GM12878 (cell line): ENCODE data around the gene ZNF841. TPM values are rescaled to one million over a fixed set of nuclear protein-coding genes. Genes with fewer than 3 reads are reported as not detected.

Experiments
- ATAC-seq: fragments of 200-7000 bp; cut with Tn5 transposase; 3 replicates; pipeline ENCODE4 v1.9.1; 2020; ENCODE audit warnings: mild to moderate bottlenecking, moderate library complexity
- BruUV-seq: library from RNA; stranded (reverse); fragments of 400-500 nt; replicated peaks from 2 replicates; lab custom pipeline; 2021; lab: Mats Ljungman, UMichigan
- CTCF ChIA-PET: fragments of 300-600 bp; sonication (Branson Sonifier 250); formaldehyde crosslinking; extraction: SDS; loops from one replicate; lab custom pipeline; 2021; ENCODE audit warnings: inconsistent platforms; lab: Yijun Ruan, JAX
- POLR2A ChIA-PET: fragments of 350-600 bp; formaldehyde crosslinking; extraction: SDS; loops from one replicate; lab custom pipeline; 2021; ENCODE audit warnings: inconsistent platforms; lab: Charles Lee
- RAD21 ChIA-PET: fragments of 300-600 bp; sonication (Branson Sonifier 250); formaldehyde crosslinking; loops from one replicate; lab custom pipeline; 2023; ENCODE audit warnings: antibody characterized with exemption; ENCODE audit not compliant: unreplicated experiment; lab: Charles Lee
- SMC1A ChIA-PET: fragments of 300-600 bp; sonication (Branson Sonifier 250); formaldehyde crosslinking; loops from one replicate; lab custom pipeline; 2023; ENCODE audit not compliant: unreplicated experiment, uncharacterized antibody; lab: Charles Lee
- DNase-seq: peaks from one replicate; pipeline ENCODE4 v3.0.0-alpha.2; 2011; ENCODE audit warnings: low read depth, low spot score
- FAIRE-seq: peaks from 3 replicates; lab custom pipeline; 2011; peaks lifted over from hg19 to GRCh38; lab: Jason Lieb, UNC
- H2AFZ ChIP-seq: 2 replicates; pipeline ENCODE4 v1.6.0; 2011; ENCODE audit warnings: low read depth, low read length, control low read depth; ENCODE audit not compliant: control insufficient read depth
- H3K27ac ChIP-seq: 2 replicates; pipeline ENCODE4 v1.5.1; 2011; ENCODE audit warnings: control low read depth; ENCODE audit not compliant: control insufficient read depth, insufficient read depth
- H3K27me3 ChIP-seq, 2 experiments: replicated peaks in 1 of 2; 2 replicates each; pipeline versions ENCODE4 v1.6.0 to v1.6.1; 2011; ENCODE audit warnings: low read length in 1 of 2; ENCODE audit not compliant: control insufficient read depth in 2 of 2, insufficient read depth in 2 of 2
- H3K36me3 ChIP-seq, 2 experiments: 2 replicates each; pipeline ENCODE4 v1.5.1; 2011; ENCODE audit warnings: low read length in 1 of 2; ENCODE audit not compliant: control insufficient read depth in 2 of 2, insufficient read depth in 2 of 2
- H3K4me1 ChIP-seq: 2 replicates; pipeline ENCODE4 v1.6.1; 2011; ENCODE audit warnings: mild to moderate bottlenecking, low read length, moderate library complexity, mixed read lengths; ENCODE audit not compliant: control insufficient read depth, insufficient read depth
- H3K4me2 ChIP-seq: 2 replicates; pipeline ENCODE4 v1.6.0; 2011; ENCODE audit warnings: control low read depth; ENCODE audit not compliant: control insufficient read depth, insufficient read depth
- H3K4me3 ChIP-seq: fragments of 200-600 bp; sonication (generic); 2 replicates; pipeline ENCODE4 v1.5.1; 2016
- H3K79me2 ChIP-seq: 2 replicates; pipeline ENCODE4 v1.6.0; 2011; ENCODE audit warnings: low read length; ENCODE audit not compliant: control insufficient read depth, insufficient read depth
- H3K9ac ChIP-seq: 2 replicates; pipeline ENCODE4 v1.8.0; 2011; ENCODE audit warnings: low read length, control low read depth, mixed read lengths; ENCODE audit not compliant: control insufficient read depth, insufficient read depth
- H3K9me3 ChIP-seq: replicated peaks from 3 replicates; pipeline ENCODE4 v1.5.1; 2011; ENCODE audit warnings: mild to moderate bottlenecking, low read length; ENCODE audit not compliant: control insufficient read depth, insufficient read depth
- H4K20me1 ChIP-seq: 2 replicates; pipeline ENCODE4 v1.6.0; 2011; ENCODE audit not compliant: control insufficient read depth, insufficient read depth
- CBX5 ChIP-seq: sonication (generic); IDR thresholded peaks from 2 replicates; pipeline ENCODE4 v1.6.1; 2016; ENCODE audit warnings: low read depth, moderate library complexity, mild to moderate bottlenecking, inconsistent platforms
- NR2F1 ChIP-seq: fragments of 450-650 bp; conservative IDR thresholded peaks from 2 replicates; pipeline ENCODE4 v1.6.1; 2017; ENCODE audit warnings: mild to moderate bottlenecking
- TCF7 ChIP-seq: IDR thresholded peaks from 2 replicates; pipeline ENCODE4 v1.6.1; 2014; ENCODE audit warnings: antibody characterized with exemption, borderline replicate concordance
- ZNF274 ChIP-seq: IDR thresholded peaks from one replicate; pipeline ENCODE4 v1.8.0; 2011; ENCODE audit not compliant: insufficient read length, insufficient read depth
- WGBS: methylation state at CpG from one replicate; pipeline ENCODE4 v1.1.6; 2016; ENCODE audit warnings: low lambda C conversion rate; ENCODE audit not compliant: insufficient replicate concordance, insufficient coverage; ENCODE audit errors: missing lambda C conversion rate; 5-methylcytosine and 5-hydroxymethylcytosine counted together
- in situ Hi-C: fragments of 300-500 bp; cut with MboI; formaldehyde crosslinking; loops from 9 replicates; pipeline ENCODE4 v1.14.3; 2018; ENCODE audit warnings: mixed read lengths
- intact Hi-C: fragments of 100-400 bp; cut with micrococcal nuclease; formaldehyde crosslinking; loops from one replicate; pipeline ENCODE4 v1.14.2; 2022; ENCODE audit not compliant: unreplicated experiment
- polyA plus RNA-seq, 11 experiments: library from polyadenylated mRNA; depleted of rRNA in 4 of 11; unstranded in 6 of 11; stranded (reverse) in 5 of 11; fragments of >200 nt; fragmentation: Nextera tagmentation in 4 of 11; fragmentation: Illumina TruSeq in 1 of 11; extraction: Ambion mirVana in 4 of 11; extraction: Trizol in 1 of 11; gene quantifications; 1 replicate in 1 of 11; 2 replicates in 10 of 11; pipeline versions ENCODE4 v1.2.1 to v1.2.3, GENCODE V29; 2011 to 2016; ENCODE audit warnings: inconsistent platforms in 2 of 11, missing spikeins in 2 of 11, low read depth in 1 of 11
- total RNA-seq, 4 experiments: library from RNA; depleted of rRNA in 3 of 4; stranded (reverse); fragments of >200 nt in 3 of 4; fragmentation: Illumina TruSeq in 1 of 4; extraction: Trizol in 1 of 4; gene quantifications; 2 replicates each; pipeline versions ENCODE4 v1.2.1 to v1.2.3, GENCODE V29; 2013 to 2021
- TF ChIP-seq, protein P1 (sequence below): fragments of 450-650 bp; IDR thresholded peaks from 2 replicates; pipeline ENCODE4 v1.6.1; 2017; ENCODE audit warnings: low read depth, mild to moderate bottlenecking, moderate library complexity
- TF ChIP-seq, protein P2 (sequence below): fragments of 450-650 bp; IDR thresholded peaks from 2 replicates; pipeline ENCODE4 v1.6.1; 2017; ENCODE audit warnings: mild to moderate bottlenecking, low read depth, inconsistent platforms; ENCODE audit not compliant: poor library complexity, severe bottlenecking
- TF ChIP-seq, protein P3 (sequence below): fragments of 450-650 bp; formaldehyde crosslinking; IDR thresholded peaks from 2 replicates; pipeline ENCODE4 v1.4.0; 2022; ENCODE audit warnings: mild to moderate bottlenecking, moderate library complexity

The ZNF841 gene
- total and polyA plus RNA-seq, 10 of the 15 experiments (the other 5 are each of a cell fraction or from before 2014, with no cell fraction given): 1.4 to 15.0 (median 8.2) TPM

DNA sequence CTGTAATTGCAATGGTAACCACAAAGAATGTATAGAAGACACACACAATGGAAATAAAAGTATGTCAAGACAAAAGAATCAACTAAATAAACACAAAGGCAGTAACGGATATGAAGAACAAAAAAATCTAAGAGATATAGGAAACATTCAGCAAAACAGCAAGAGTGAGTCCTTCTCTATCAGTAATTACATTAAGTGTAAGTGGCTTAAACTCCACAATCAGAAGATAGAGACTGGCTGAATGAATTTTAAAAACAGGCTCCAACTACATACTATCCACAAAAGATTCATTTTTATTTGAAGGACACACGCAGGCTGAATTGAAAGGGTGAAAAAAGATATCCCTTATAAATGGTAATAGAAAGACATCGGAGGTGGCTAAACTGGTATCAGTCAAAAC lies 24.7 kb upstream of the ZNF841 start (continued):
- TF ChIP-seq, protein P1, sequence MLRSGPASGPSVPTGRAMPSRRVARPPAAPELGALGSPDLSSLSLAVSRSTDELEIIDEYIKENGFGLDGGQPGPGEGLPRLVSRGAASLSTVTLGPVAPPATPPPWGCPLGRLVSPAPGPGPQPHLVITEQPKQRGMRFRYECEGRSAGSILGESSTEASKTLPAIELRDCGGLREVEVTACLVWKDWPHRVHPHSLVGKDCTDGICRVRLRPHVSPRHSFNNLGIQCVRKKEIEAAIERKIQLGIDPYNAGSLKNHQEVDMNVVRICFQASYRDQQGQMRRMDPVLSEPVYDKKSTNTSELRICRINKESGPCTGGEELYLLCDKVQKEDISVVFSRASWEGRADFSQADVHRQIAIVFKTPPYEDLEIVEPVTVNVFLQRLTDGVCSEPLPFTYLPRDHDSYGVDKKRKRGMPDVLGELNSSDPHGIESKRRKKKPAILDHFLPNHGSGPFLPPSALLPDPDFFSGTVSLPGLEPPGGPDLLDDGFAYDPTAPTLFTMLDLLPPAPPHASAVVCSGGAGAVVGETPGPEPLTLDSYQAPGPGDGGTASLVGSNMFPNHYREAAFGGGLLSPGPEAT: no peak
- TF ChIP-seq, protein P2, sequence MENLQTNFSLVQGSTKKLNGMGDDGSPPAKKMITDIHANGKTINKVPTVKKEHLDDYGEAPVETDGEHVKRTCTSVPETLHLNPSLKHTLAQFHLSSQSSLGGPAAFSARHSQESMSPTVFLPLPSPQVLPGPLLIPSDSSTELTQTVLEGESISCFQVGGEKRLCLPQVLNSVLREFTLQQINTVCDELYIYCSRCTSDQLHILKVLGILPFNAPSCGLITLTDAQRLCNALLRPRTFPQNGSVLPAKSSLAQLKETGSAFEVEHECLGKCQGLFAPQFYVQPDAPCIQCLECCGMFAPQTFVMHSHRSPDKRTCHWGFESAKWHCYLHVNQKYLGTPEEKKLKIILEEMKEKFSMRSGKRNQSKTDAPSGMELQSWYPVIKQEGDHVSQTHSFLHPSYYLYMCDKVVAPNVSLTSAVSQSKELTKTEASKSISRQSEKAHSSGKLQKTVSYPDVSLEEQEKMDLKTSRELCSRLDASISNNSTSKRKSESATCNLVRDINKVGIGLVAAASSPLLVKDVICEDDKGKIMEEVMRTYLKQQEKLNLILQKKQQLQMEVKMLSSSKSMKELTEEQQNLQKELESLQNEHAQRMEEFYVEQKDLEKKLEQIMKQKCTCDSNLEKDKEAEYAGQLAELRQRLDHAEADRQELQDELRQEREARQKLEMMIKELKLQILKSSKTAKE: no peak
- TF ChIP-seq, protein P3, sequence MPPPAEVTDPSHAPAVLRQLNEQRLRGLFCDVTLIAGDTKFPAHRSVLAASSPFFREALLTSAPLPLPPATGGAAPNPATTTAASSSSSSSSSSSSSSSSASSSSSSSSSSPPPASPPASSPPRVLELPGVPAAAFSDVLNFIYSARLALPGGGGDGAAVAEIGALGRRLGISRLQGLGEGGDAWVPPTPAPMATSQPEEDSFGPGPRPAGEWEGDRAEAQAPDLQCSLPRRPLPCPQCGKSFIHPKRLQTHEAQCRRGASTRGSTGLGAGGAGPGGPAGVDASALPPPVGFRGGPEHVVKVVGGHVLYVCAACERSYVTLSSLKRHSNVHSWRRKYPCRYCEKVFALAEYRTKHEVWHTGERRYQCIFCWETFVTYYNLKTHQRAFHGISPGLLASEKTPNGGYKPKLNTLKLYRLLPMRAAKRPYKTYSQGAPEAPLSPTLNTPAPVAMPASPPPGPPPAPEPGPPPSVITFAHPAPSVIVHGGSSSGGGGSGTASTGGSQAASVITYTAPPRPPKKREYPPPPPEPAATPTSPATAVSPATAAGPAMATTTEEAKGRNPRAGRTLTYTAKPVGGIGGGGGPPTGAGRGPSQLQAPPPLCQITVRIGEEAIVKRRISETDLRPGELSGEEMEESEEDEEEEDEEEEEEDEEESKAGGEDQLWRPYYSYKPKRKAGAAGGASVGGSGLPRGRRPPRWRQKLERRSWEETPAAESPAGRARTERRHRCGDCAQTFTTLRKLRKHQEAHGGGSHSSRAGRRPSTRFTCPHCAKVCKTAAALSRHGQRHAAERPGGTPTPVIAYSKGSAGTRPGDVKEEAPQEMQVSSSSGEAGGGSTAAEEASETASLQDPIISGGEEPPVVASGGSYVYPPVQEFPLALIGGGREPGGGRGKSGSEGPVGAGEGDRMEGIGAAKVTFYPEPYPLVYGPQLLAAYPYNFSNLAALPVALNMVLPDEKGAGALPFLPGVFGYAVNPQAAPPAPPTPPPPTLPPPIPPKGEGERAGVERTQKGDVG: no peak
- no peak for TF ChIP-seq TCF7

DNA sequence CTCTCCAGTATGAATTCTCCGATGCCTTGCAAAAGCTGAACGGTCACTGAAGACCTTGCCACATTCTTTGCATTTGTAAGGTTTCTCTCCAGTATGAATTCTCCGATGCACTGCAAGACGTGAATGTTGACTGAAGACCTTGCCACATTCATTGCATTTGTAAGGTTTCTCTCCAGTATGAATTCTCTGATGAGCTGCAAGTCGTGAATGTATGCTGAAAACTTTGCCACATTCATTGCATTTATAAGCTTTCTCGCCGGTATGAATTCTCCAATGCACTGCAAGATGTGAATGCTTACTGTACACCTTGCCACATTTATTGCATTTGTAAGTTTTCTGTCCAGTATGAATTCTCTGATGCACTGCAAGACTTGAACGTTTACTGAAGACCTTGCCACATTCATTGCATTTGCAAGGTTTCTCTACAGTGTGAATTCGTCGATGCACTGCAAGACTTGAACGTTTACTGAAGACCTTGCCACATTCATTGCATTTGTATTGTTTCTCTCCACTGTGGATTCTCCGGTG lies 20.0 kb upstream of the ZNF841 start:
- Histone ChIP-seq H3K4me2 (no peak overlapping the region), H3K9ac (no peak overlapping the region), H3K27me3 (no peaks in the 10 kb centered on the region), H3K9me3 (peaks cover 61% of the 10 kb centered on the region), H3K4me1 (no peaks in the 10 kb centered on the region), H3K36me3 (peaks cover 2 to 7% of the 10 kb centered on the region in 2 experiments), H3K4me3 (no peak overlapping the region), H3K79me2 (no peaks in the 10 kb centered on the region), H2AFZ (no peak overlapping the region), H4K20me1 (no peaks in the 10 kb centered on the region), H3K27ac (no peak overlapping the region)
- intact Hi-C loops: no loop called here
- in situ Hi-C loops: no loop called here
- CTCF ChIA-PET: no interaction called here
- RAD21 ChIA-PET: no interaction called here
- peak; percentile 96 for TF ChIP-seq ZNF274
- TF ChIP-seq NR2F1: no peak
- peak; percentile 82; the same call in 1 of the 2 replicates for TF ChIP-seq CBX5
- no peak for ATAC-seq
- FAIRE-seq: no peak
- BruUV-seq: no TSS peak
- POLR2A ChIA-PET: no interaction called here
- WGBS: 93% methylated on average over 12 of the region's 12 CpGs
- SMC1A ChIA-PET: no interaction called here
- no peak for DNase-seq
